NK-92 treated with Interleukin-12 subunit alpha and Interleukin-12 subunit beta, amount 100 ng/mL, for 24 hours (cell line): ENCODE data around the gene CCND1.

Source experiments
- DNase-seq: peaks from one replicate; lab custom pipeline; 2025; lab: John Stamatoyannopoulos, UW

Gene CCND1

GRCh38 chr11:69641681-69642548 is 959 bp downstream of the CCND1 start:
- no peak for DNase-seq

- no peak for DNase-seq
Measured at GRCh38 chr11:69642549-69642912, 1.6 kb downstream of the CCND1 start.

DNA sequence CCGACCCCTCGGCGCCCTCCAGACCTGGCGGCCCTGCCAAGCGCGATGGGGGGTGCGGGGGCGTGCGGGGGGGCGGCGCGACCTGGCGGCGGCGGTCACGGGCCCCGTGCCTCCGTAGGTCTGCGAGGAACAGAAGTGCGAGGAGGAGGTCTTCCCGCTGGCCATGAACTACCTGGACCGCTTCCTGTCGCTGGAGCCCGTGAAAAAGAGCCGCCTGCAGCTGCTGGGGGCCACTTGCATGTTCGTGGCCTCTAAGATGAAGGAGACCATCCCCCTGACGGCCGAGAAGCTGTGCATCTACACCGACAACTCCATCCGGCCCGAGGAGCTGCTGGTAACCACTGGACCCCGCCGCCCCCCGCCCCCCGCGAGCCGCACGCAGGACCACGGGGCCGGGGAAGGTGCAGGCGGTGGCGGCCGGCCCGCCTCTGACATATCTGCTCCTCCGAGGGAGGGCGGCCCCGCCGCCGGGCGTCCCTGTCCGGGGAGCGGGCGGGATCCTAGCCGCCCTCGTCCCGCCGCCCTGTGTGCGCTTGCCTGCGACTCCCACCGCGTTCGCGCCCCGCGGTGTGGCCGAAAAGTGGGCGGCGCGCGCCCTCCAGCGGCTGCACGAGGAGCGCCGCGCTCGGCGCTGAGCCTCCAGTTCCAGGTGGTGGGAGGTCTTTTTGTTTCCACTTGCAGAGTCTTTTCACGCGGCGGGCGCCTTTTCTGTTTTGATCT is 2.1 kb downstream of the CCND1 start:
- no peak for DNase-seq

DNA sequence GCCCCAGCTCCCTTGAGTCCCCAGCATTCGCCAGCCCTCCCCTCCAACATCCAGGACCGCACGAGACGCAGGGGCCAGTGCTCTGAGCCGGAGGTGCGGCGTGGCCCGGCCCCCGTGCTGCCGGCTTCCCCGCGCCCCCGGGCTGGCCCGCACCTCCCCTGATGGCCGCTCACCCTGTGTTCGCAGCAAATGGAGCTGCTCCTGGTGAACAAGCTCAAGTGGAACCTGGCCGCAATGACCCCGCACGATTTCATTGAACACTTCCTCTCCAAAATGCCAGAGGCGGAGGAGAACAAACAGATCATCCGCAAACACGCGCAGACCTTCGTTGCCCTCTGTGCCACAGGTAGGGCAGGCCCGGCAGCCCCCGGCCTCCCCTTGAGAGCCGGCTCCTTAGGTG is 2.7 kb downstream of the CCND1 start:
- DNase-seq: no peak

- DNase-seq: no peak
Measured at GRCh38 chr11:69644071-69644961, 3.4 kb downstream of the CCND1 start.

- DNase-seq: no peak
Measured at GRCh38 chr11:69644962-69645675, 4.2 kb downstream of the CCND1 start.

DNA sequence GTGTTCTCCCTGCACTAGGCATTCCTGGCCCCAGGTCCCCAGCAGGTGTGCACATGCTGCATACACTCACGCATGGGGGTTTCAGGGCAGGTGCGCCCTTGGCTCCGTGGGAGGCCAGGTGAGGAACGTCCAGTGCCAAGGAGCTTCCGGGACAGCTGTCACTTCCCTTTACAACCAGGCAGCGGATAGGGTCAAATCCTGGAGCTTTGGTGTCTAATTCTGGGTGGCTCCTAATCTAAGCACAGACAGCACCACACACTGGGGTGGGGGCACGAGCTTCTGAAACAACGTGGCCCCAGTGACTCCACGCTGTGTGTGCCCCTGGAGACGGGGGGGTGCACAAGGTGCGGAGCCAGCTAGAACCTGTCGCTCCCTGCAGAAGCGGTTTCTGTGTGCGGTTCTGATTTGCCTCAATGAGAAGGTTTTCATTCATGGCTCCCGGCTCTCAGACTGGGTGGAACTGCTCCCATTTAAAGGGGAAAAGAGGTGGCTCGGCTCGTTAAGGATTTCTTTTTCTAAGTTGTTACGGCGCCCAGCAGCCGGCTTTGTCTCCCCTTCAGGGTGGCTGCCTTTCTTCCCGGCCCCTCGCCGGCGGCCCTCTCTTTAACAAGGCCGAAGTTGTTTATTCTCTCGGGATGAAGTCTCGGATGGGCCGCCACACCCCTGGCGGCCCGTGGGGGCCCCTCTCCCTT is 5.0 kb downstream of the CCND1 start:
- no peak for DNase-seq

DNA sequence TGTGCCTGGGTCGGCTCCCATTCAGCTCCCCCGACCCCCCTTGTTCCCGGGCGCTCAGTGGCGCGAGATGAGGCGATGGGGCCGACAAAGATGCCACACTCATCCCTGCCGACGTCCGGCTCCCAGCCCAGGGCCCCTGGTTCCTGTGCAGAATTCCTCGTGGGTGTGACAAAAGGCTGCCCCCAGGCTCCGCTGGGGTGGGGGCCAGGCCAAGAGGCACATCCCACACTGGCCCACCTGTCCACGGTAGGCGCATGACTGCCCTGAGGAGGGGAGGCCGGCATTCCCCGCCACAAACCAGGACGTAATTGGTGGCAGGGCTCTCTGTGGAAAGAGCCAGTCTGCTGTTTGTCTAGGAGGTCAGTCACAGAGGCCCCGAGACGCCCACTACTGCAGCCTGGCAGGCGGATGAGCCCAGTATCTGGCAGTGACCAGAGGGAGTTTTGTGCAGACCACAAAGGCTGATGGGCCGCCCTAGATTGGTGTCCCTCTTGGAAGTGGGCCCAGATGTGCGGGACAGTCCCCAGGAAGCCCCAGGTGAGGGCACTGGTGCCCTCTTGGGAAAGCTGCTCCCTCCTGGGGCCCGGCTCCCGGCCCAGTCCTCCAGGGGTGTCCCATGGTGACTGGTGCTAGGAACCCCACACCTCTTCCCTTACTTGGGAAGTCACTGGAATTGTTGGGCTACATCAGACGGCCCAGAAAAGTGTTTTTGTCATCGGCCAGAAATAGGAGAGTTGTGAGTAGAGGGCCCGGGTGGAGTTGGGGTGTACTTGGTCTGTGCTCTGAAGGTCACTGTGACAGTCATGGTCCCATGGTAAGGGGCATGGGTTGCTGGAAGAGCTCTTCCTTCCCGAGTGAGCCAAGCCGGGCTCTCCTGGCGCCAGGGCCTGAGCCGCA is 5.8 kb downstream of the CCND1 start:
- no peak for DNase-seq

DNA sequence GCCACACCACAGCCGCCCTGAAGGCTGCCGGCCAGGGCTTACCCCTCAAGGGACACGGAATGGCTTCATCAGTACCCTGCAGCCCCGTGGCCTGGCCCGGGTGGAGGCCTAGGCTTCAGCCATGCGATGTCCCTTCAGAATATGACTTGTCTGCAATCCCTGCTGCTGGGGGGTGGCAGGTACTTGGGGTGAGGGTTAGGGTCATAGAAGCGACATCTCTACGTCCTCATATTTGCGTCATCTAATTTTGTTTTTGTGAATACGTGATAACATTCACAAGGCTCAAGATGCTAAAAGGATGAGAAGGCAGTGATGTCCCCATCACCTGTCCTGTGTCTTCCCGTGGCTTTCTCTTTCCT is 6.4 kb downstream of the CCND1 start:
- no peak for DNase-seq

DNA sequence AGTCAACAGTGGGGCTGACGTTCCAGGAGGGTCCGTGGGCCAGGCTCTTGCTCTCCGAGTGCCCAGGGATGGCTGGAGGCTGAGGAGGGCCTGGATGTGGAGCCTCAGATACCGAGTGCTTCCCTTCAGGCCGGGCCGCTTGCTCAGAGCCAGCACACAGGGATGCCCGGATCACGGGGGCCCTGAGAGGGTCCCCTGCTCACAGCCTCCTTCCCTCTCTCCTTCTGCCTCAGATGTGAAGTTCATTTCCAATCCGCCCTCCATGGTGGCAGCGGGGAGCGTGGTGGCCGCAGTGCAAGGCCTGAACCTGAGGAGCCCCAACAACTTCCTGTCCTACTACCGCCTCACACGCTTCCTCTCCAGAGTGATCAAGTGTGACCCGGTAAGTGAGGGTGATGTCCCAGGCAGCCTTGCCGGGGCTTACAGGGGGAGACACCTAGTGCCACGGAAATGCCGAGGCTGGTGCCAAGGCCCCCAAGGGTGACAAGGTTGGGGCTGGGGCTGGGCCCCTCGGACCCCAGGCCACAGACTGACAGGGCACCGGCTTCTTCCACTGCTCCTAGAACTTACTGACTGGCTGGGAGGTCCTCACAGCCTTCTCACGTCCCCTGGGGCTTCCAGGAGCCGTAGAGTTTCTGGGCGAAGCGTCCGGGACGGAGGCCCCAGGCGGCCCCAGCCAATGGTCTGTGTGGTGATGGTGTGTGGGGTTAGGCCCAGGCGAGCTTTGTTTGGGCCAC is 7.0 kb downstream of the CCND1 start:
- no peak for DNase-seq

- DNase-seq: no peak
Measured at GRCh38 chr11:69648679-69649575, 8.0 kb downstream of the CCND1 start.

- no peak for DNase-seq
Measured at GRCh38 chr11:69649576-69649900, 8.6 kb downstream of the CCND1 start.

GRCh38 chr11:69650081-69650831 is 9.3 kb downstream of the CCND1 start:
- no peak for DNase-seq

DNA sequence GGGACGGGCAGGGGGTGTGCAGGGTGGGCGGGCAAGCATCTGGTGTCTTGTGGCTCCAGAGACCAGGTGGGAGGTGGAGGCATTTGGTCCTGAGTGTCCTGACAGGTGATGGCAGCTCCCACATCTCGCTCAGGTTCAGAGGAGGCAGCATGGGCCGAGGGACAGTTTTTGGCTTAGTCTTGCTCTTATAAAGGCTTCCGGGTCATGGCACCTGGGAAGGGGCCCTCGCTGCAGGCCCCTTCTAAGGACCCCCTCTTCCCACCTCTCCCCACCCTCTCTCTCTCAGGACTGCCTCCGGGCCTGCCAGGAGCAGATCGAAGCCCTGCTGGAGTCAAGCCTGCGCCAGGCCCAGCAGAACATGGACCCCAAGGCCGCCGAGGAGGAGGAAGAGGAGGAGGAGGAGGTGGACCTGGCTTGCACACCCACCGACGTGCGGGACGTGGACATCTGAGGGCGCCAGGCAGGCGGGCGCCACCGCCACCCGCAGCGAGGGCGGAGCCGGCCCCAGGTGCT is 9.9 kb downstream of the CCND1 start:
- DNase-seq: no peak

DNA sequence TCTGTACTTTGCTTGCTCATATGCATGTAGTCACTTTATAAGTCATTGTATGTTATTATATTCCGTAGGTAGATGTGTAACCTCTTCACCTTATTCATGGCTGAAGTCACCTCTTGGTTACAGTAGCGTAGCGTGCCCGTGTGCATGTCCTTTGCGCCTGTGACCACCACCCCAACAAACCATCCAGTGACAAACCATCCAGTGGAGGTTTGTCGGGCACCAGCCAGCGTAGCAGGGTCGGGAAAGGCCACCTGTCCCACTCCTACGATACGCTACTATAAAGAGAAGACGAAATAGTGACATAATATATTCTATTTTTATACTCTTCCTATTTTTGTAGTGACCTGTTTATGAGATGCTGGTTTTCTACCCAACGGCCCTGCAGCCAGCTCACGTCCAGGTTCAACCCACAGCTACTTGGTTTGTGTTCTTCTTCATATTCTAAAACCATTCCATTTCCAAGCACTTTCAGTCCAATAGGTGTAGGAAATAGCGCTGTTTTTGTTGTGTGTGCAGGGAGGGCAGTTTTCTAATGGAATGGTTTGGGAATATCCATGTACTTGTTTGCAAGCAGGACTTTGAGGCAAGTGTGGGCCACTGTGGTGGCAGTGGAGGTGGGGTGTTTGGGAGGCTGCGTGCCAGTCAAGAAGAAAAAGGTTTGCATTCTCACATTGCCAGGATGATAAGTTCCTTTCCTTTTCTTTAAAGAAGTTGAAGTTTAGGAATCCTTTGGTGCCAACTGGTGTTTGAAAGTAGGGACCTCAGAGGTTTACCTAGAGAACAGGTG is 11.1 kb downstream of the CCND1 start:
- no peak for DNase-seq

DNA sequence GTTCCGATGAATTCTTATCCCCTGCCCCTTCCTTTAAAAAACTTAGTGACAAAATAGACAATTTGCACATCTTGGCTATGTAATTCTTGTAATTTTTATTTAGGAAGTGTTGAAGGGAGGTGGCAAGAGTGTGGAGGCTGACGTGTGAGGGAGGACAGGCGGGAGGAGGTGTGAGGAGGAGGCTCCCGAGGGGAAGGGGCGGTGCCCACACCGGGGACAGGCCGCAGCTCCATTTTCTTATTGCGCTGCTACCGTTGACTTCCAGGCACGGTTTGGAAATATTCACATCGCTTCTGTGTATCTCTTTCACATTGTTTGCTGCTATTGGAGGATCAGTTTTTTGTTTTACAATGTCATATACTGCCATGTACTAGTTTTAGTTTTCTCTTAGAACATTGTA is 12.0 kb downstream of the CCND1 start:
- DNase-seq: no peak

- DNase-seq: no peak
Measured at GRCh38 chr11:69653406-69653960, 12.5 kb downstream of the CCND1 start.
